Activated CD8-positive, alpha-beta T cell treated with anti-CD3 and anti-CD28 coated beads for 36 hours (primary cell): ENCODE results near the gene ZC3H10. TPM values are rescaled to one million over a fixed set of nuclear protein-coding genes. Genes with fewer than 3 reads are reported as not detected.
A peak's percentile ranks its signal among the peaks of the same experiment; 100 is the strongest.

Experiments used
- ATAC-seq: fragments of 200-7000 bp; cut with Tn5 transposase; one replicate; pipeline ENCODE4 v1.10.0; 2021; ENCODE audit warnings: mild to moderate bottlenecking, moderate library complexity
- CTCF ChIA-PET: fragments of 350-600 bp; sonication (Branson Sonifier 250); formaldehyde crosslinking; loops from one replicate; lab custom pipeline; 2021; ENCODE audit warnings: antibody characterized with exemption; lab: Charles Lee
- POLR2A ChIA-PET: fragments of 350-600 bp; sonication (Branson Sonifier 250); formaldehyde crosslinking; loops from one replicate; lab custom pipeline; 2021; ENCODE audit warnings: antibody characterized with exemption; lab: Charles Lee
- DNase-seq: peaks from one replicate; pipeline ENCODE4 v3.0.0-alpha.2; 2020
- H3K27ac Mint-ChIP-seq: one replicate; pipeline ENCODE4 v1.8.0; 2021; ENCODE audit warnings: mild to moderate bottlenecking, mixed read lengths
- H3K27me3 Mint-ChIP-seq: one replicate; pipeline ENCODE4 v1.8.0; 2021; ENCODE audit warnings: mixed read lengths
- H3K36me3 Mint-ChIP-seq: one replicate; pipeline ENCODE4 v1.8.0; 2021; ENCODE audit warnings: low read depth, mixed read lengths
- H3K4me1 Mint-ChIP-seq: one replicate; pipeline ENCODE4 v1.8.0; 2021; ENCODE audit warnings: low read depth, mixed read lengths
- H3K4me3 Mint-ChIP-seq: one replicate; pipeline ENCODE4 v1.8.0; 2021; ENCODE audit warnings: mild to moderate bottlenecking, moderate library complexity, mixed read lengths
- H3K9me3 Mint-ChIP-seq: one replicate; pipeline ENCODE4 v1.8.0; 2021; ENCODE audit warnings: mixed read lengths
- intact Hi-C: fragments of 100-400 bp; cut with micrococcal nuclease; formaldehyde crosslinking; loops from one replicate; pipeline ENCODE4 v1.10.0; 2022
- total RNA-seq, 2 experiments: library from RNA; stranded (reverse); gene quantifications; one replicate each; pipeline ENCODE4 v1.2.3, GENCODE V29; 2021
- TF ChIP-seq, protein P1 (sequence below): fragments of 200-600 bp; IDR thresholded peaks from one replicate; pipeline ENCODE4 v1.8.0; 2022; ENCODE audit warnings: antibody characterized with exemption, mild to moderate bottlenecking

Gene ZC3H10
- total RNA-seq, 2 experiments from 2014 or later = 6.8 to 7.2 TPM

DNA sequence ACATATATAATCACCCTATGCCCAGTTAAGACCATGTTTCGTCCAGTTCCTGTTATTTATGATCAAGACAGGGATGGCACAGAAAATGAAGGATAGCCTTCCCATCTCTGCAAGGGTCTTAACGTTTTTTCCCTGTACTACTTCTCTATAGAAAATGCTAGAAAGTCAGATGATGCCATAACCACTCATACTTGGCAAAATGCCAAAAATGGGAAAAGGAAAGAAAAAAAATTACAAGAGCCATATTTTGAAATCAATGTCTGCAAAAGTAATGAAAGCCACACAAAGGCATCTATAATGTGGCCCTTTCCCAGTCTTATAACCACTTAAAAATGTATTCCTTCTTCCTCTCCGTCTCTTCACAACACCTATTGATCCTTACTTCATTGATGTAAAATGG lies 32.5 kb downstream of the ZC3H10 start:
- Mint-ChIP-seq H3K4me1 (peaks cover 32% of the 10 kb centered on the region), H3K27ac (peak overlapping the region; percentile 100), H3K9me3 (no peaks in the 10 kb centered on the region), H3K4me3 (peak overlapping the region; percentile 92), H3K36me3 (peaks cover 5% of the 10 kb centered on the region), H3K27me3 (no peaks in the 10 kb centered on the region)
- TF ChIP-seq, protein P1, sequence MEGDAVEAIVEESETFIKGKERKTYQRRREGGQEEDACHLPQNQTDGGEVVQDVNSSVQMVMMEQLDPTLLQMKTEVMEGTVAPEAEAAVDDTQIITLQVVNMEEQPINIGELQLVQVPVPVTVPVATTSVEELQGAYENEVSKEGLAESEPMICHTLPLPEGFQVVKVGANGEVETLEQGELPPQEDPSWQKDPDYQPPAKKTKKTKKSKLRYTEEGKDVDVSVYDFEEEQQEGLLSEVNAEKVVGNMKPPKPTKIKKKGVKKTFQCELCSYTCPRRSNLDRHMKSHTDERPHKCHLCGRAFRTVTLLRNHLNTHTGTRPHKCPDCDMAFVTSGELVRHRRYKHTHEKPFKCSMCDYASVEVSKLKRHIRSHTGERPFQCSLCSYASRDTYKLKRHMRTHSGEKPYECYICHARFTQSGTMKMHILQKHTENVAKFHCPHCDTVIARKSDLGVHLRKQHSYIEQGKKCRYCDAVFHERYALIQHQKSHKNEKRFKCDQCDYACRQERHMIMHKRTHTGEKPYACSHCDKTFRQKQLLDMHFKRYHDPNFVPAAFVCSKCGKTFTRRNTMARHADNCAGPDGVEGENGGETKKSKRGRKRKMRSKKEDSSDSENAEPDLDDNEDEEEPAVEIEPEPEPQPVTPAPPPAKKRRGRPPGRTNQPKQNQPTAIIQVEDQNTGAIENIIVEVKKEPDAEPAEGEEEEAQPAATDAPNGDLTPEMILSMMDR = no peak
- ChIA-PET POLR2A (interaction anchor here (0.7 to 2.5 kb wide), 5 partner anchors 9 to 928 kb away, joined by 3 to 14 read pairs (median 4); partner anchors contain the start of gene MYL6), CTCF (interaction anchor here (0.9 to 4.3 kb wide), 4 partner anchors 10 to 31 kb away, joined by 3 to 36 read pairs (median 12); partner anchors contain the start of gene ZC3H10)
- ATAC-seq (no peak), DNase-seq (no peak)
- intact Hi-C loops = loop anchor here (5.0 kb wide), 1 partner anchor 33 kb away; the partner anchor contains the start of genes RPL41 and ZC3H10

DNA sequence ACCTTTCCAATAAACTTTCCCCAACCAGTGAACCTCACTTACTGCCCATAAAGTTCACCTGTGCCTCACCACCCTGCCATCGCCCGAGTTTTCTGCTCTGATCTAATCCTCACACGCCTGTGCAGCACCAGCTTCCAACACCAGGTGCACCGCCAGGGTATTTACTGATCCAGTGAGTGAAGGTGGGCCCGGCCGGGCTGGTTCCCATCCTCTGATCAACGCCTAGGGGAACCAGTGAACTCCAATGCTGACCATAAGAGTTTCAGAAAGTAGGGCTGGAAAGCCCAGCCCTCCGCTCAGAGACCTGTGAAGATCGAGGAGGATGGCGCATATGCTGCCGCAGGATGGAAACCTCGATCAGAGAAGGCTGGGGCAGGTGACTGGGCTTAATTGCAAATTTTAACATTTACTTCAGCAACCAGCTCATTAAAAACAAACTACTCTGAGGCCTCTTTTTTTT lies 33.6 kb downstream of the ZC3H10 start:
- intact Hi-C loops = loop anchor here (1.0 to 5.0 kb wide), 2 partner anchors 34 to 47 kb away; partner anchors contain the start of genes PA2G4, RPL41 and ZC3H10
- Mint-ChIP-seq H3K27me3 (no peaks in the 10 kb centered on the region), H3K4me1 (peaks cover 35% of the 10 kb centered on the region), H3K9me3 (no peaks in the 10 kb centered on the region), H3K4me3 (peak overlapping the region; percentile 92), H3K36me3 (peaks cover 9% of the 10 kb centered on the region), H3K27ac (peak overlapping the region; percentile 100)
- DNase-seq (peak; percentile 85), ATAC-seq (peak; percentile 71)
- TF ChIP-seq, protein P1 = peak; percentile 88
- CTCF ChIA-PET = interaction anchor here (1.0 to 4.3 kb wide), 13 partner anchors 10 to 413 kb away, joined by 3 to 36 read pairs (median 5); partner anchors contain the start of genes ANKRD52, ESYT1, SMARCC2 and STAT2
- POLR2A ChIA-PET = interaction anchor here (0.6 to 2.0 kb wide), 18 partner anchors 8 to 365 kb away, joined by 3 to 20 read pairs (median 4); partner anchors contain the start of genes ESYT1, RPL41, SMARCC2 and ZC3H10

DNA sequence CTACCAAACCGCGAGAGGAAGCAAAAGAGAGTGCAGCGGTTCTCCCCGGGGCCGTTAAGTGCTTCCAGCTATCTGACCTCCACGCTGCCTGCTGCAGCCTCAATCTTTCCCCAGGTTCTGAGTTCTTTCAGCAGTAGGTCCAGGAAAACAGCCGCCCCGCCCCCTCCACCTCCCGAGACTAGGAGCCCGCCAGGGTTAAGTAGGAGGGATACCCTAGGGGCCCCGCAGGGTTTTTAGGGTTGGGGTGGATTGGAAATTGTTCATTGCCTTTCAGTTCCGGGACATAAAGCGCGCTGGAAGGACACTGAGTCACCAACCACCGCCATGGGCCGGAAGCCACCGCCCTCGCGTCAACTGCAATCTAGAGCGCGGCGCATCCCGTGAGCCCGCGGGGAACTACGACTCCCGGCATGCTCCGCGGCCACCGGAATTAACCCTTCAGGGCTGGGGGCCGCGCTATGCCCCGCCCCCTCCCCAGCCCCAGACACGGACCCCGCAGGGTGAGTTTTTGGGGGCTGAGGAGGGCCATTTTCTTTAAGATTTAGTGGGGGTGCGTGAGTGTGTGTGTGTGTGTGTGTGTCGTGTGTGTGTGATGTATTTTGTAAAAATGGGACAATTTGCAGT lies 34.2 kb downstream of the ZC3H10 start, which contains the start of gene MYL6B:
MYL6B (plus strand) TSS at position 456 of the 624 bp plus-strand sequence. CDS start 1,332 bp downstream, outside the sequence.
- peaks cover 33% of the 10 kb centered on the region for H3K4me1 Mint-ChIP-seq
- intact Hi-C loops = loop anchor here (1.0 to 5.0 kb wide), 2 partner anchors 35 to 48 kb away; partner anchors contain the start of genes PA2G4, RPL41 and ZC3H10
- H3K27ac Mint-ChIP-seq = peak within 1 kb of the TSS; percentile 100
- ChIA-PET POLR2A (interaction anchor here (0.6 to 2.0 kb wide), 16 partner anchors 9 to 157 kb away, joined by 3 to 20 read pairs (median 4); partner anchors contain the start of genes ESYT1, RPL41, SMARCC2 and ZC3H10), CTCF (interaction anchor here (1.0 to 4.3 kb wide), 13 partner anchors 10 to 414 kb away, joined by 3 to 36 read pairs (median 5); partner anchors contain the start of genes ANKRD52, ESYT1, SMARCC2 and STAT2)
- H3K4me3 Mint-ChIP-seq = peak within 1 kb of the TSS; percentile 92
- ATAC-seq (peak; percentile 88), DNase-seq (peak; percentile 98)
- H3K36me3 Mint-ChIP-seq = peaks cover 9% of the 10 kb centered on the region
- H3K9me3 Mint-ChIP-seq = no peaks in the 10 kb centered on the region
- no peaks in the 10 kb centered on the region for H3K27me3 Mint-ChIP-seq
- TF ChIP-seq, protein P1 = no peak

DNA sequence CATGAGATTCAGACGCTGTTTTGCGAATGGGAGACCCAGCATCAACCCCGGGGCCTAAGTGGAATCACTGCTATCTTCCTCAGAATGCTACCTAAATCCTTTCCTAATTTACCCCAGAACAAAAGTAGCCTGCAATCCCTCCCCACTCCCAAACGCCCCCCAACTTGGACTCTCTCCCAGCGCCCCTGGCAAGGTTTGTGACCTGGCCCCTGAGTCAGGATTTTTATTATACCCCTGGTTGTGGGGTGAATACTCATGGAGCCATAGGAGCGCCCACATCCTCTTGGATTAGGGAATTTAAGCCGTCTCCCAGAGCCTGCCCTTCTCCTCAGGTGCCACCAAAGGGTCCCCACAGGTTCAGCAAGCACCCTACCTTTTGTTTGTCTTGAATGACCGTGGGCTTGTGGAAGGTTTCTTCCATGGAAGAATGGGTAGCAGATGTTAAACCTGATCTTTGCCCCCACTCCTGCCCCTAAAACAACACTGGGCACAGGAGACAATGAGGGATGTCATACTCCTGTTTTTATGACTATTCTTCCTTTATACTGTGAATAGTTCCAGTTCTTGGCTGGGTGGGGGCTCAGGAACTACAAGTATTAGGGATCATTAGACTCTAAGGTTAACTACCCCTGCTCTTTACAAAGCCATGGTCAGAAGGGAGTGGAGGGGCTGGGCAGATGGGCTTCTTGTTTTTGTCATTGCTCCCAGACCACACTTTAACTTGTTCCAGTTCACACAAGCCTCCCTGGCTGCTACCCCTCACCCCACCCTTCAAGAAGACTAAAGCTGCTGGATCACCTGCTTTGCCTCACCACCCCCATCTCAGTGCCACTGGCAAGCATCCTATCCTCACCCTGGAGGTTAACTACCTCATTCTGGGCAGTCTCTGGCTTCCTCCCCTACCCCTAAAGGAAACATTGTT lies 35.0 kb downstream of the ZC3H10 start:
- H3K27ac Mint-ChIP-seq = peak overlapping the region; percentile 100
- no peaks in the 10 kb centered on the region for H3K9me3 Mint-ChIP-seq
- H3K4me1 Mint-ChIP-seq = peaks cover 36% of the 10 kb centered on the region
- DNase-seq = no peak
- intact Hi-C loops = loop anchor here (1.0 to 5.0 kb wide), 2 partner anchors 36 to 49 kb away; partner anchors contain the start of genes PA2G4, RPL41 and ZC3H10
- no peak for ATAC-seq
- peak overlapping the region; percentile 92 for H3K4me3 Mint-ChIP-seq
- peaks cover 12% of the 10 kb centered on the region for H3K36me3 Mint-ChIP-seq
- POLR2A ChIA-PET = interaction anchor here (1.0 to 3.6 kb wide), 3 partner anchors 10 to 35 kb away, joined by 3 to 19 read pairs (median 12); partner anchors contain the start of genes RPL41 and ZC3H10
- H3K27me3 Mint-ChIP-seq = no peaks in the 10 kb centered on the region
- CTCF ChIA-PET = interaction anchor here (3.1 kb wide), 1 partner anchor 37 kb away, joined by 14 read pairs; the partner anchor contains the start of gene SMARCC2
- TF ChIP-seq, protein P1 = no peak
